ENCODE measurements around the gene USP7.

DNA sequence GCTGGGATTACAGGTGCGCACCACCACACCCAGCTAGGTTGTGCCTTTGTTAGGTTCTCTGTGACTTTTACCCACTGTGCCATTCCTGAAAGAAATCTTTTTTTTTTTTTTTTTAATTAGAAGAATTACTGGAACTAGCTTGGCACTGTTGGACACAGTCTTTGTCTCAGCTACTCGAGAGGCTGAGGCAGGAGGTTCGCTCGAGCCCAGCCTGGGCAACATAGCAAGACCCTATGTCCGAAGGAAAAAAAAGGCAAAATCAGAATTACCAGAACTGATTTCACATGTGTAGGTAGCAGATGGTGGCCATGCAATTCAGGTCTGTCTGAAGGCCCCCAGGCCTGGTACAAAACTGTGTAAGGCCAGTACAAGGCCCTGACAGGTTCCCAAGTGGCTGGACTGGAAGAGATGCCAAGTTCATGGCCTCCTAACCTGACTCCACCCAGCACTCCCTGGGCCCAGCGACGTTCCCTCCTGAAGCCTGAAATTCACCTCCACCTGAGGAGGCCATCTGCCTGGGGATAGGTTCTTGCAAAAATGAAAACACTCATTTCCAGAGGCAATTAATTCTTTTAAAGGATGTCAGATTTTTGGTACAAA lies 117.9 kb downstream of the USP7 start:
- TF ChIP-seq, protein P1, sequence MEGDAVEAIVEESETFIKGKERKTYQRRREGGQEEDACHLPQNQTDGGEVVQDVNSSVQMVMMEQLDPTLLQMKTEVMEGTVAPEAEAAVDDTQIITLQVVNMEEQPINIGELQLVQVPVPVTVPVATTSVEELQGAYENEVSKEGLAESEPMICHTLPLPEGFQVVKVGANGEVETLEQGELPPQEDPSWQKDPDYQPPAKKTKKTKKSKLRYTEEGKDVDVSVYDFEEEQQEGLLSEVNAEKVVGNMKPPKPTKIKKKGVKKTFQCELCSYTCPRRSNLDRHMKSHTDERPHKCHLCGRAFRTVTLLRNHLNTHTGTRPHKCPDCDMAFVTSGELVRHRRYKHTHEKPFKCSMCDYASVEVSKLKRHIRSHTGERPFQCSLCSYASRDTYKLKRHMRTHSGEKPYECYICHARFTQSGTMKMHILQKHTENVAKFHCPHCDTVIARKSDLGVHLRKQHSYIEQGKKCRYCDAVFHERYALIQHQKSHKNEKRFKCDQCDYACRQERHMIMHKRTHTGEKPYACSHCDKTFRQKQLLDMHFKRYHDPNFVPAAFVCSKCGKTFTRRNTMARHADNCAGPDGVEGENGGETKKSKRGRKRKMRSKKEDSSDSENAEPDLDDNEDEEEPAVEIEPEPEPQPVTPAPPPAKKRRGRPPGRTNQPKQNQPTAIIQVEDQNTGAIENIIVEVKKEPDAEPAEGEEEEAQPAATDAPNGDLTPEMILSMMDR (IDR thresholded peaks at IDR 0.05) = no peak
- TF ChIP-seq POLR2A (IDR thresholded peaks at IDR 0.05; ENCODE audit: low read length) (no peak), KDM5A (IDR thresholded peaks at IDR 0.05) (no peak), GATA3 (IDR thresholded peaks at IDR 0.05; ENCODE audit: borderline replicate concordance) (no peak)
- TF ChIP-seq, protein P2, sequence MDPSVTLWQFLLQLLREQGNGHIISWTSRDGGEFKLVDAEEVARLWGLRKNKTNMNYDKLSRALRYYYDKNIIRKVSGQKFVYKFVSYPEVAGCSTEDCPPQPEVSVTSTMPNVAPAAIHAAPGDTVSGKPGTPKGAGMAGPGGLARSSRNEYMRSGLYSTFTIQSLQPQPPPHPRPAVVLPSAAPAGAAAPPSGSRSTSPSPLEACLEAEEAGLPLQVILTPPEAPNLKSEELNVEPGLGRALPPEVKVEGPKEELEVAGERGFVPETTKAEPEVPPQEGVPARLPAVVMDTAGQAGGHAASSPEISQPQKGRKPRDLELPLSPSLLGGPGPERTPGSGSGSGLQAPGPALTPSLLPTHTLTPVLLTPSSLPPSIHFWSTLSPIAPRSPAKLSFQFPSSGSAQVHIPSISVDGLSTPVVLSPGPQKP (IDR thresholded peaks at IDR 0.05; ENCODE audit: low read depth, low read length) = no peak

Measured in A549 (cell line).